ENCODE results near the gene KCNQ1. TPM values are rescaled to one million over a fixed set of nuclear protein-coding genes. Genes with fewer than 3 reads are reported as not detected.

KCNQ1 gene
- total RNA-seq, 4 donors from 2014 or later, result 5.6 to 46.8 (median 24.6) TPM

DNA sequence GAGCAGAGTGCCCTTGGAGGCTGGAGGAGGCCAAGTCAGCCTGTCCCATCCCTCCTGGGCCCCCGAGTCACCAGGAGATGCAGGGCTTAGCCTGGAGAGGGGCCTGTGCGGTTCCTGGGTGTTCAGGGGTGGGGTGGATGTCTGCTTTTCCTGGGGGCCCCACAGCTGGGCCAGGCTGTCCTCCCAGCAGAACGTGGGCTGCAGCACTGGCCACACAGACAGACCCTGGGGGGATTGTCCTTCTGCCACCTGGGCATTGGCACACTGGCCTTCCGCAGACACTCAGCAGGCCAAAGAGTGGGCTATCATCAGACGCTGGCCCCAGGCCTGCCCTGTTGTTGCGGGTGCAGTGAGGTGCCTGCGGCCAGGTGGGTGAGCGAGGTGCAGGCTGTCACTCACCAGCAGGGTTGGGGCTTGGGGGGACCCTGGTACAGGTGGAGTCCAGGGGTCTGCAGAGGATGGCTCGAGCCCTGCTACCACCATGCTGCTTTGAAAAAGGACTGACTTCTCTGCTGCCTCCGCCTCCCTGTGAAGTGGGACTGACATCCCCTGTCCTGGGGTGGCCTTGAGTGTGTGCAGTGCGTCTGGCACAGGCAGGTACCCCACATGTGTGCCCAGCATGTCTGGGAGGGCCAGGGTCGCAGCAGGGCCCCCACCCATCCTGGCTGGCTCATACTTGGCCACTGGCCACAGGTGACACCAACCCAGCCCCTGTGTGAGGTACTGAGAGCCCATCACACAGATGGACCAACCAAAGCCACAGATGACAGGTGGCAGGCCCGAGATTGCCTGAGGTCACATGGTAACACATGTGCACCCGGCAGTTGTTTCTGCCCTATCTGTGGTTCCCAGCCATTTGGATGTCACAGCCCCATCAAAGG is 294.0 kb downstream of the KCNQ1 start:
- Histone ChIP-seq H3K27me3 (no peaks in the 10 kb centered on the region), H3K27ac (no peak overlapping the region), H3K4me1 (peaks cover 0 to 26% (median 14%) of the 10 kb centered on the region in 4 donors), H3K4me3 (no peak overlapping the region), H3K36me3 (no peaks in the 10 kb centered on the region), H3K9me3 (no peaks in the 10 kb centered on the region)
- intact Hi-C loops (cut with DNase I; ENCODE audit: low total_unique reads) (no loop called here), in situ Hi-C loops (cut with MboI; ENCODE audit: low pct_ligation_motif_present in 1 of 4, low pct_unique_long_range_greater_than_20kb in 1 of 4, low sequenced_read_pairs in 3 of 4) (no loop called here)
- TF ChIP-seq POLR2A (IDR thresholded peaks at IDR 0.05) (no peak), POLR2AphosphoS5 (IDR thresholded peaks at IDR 0.05) (no peak), CTCF (IDR thresholded peaks at IDR 0.05) (no peak), EP300 (IDR thresholded peaks at IDR 0.05; ENCODE audit: low read depth) (no peak)
- DNase-seq, result no peak
- WGBS, 2 donors (ENCODE audit: low coverage in 1 of 2), result 83% methylated on average over 12 of the region's 14 CpGs; no CpG with 5 or more reads in 1 of the 2 donors

- Histone ChIP-seq H3K27me3 (no peaks in the 10 kb centered on the region), H3K9me3 (no peaks in the 10 kb centered on the region), H3K27ac (no peak overlapping the region), H3K4me1 (peaks cover 0 to 26% (median 14%) of the 10 kb centered on the region in 4 donors), H3K4me3 (no peak overlapping the region), H3K36me3 (no peaks in the 10 kb centered on the region)
- in situ Hi-C loops (cut with MboI; ENCODE audit: low pct_ligation_motif_present in 1 of 4, low pct_unique_long_range_greater_than_20kb in 1 of 4, low sequenced_read_pairs in 3 of 4) (no loop called here), intact Hi-C loops (cut with DNase I; ENCODE audit: low total_unique reads) (no loop called here)
- 81 to 90% methylated on average over 2 to 18 of the region's 18 CpGs for WGBS, 2 donors (ENCODE audit: low coverage in 1 of 2)
- no peak for DNase-seq
- no peak for TF ChIP-seq EP300 (IDR thresholded peaks at IDR 0.05; ENCODE audit: low read depth)
- TF ChIP-seq POLR2AphosphoS5 (IDR thresholded peaks at IDR 0.05), result no peak
- no peak for TF ChIP-seq POLR2A (IDR thresholded peaks at IDR 0.05)
- TF ChIP-seq CTCF (IDR thresholded peaks at IDR 0.05), result no peak
Measured at GRCh38 chr11:2739531-2740274, 294.9 kb downstream of the KCNQ1 start.

DNA sequence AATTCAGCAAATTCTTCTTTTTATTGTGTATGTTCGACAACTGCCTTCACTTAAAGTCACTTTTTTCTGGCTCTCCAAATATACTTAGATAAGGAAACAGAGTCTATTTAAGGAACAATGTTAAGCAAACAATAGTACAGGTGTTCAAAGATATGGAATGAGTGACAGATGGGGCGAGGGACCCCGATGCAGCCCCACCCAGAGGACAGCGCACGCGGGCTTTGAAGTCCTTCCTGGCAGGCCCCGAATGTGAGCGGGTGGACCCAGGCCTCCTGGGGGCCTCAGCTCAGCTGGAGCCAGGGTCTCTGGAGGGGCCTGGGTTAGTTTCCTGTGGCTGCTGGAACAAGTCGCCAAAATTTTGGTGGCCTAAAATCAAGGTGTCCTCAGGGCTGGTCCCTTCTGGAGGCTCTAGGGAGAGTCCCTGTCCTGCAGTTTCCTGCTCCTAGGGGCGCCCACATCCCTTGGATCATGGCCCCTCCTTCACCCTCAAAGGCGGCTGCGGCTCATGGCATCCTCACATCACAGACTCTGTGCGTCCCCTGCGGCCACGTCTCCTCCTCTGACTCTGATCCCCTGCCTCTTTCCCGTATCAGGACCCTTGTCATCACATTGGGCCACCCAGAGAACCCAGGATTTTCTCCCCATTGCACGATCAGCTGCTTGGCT is 295.6 kb downstream of the KCNQ1 start:
- intact Hi-C loops (cut with DNase I; ENCODE audit: low total_unique reads) (no loop called here), in situ Hi-C loops (cut with MboI; ENCODE audit: low pct_ligation_motif_present in 1 of 4, low pct_unique_long_range_greater_than_20kb in 1 of 4, low sequenced_read_pairs in 3 of 4) (no loop called here)
- 66 to 76% methylated on average over 5 to 17 of the region's 17 CpGs for WGBS, 2 donors (ENCODE audit: low coverage in 1 of 2)
- H3K27ac ChIP-seq, result no peak overlapping the region
- TF ChIP-seq POLR2A (IDR thresholded peaks at IDR 0.05) (no peak), POLR2AphosphoS5 (IDR thresholded peaks at IDR 0.05) (no peak), EP300 (IDR thresholded peaks at IDR 0.05; ENCODE audit: low read depth) (no peak)
- DNase-seq, result no peak
- H3K4me1 ChIP-seq, result peaks cover 0 to 26% (median 14%) of the 10 kb centered on the region in 4 donors
- H3K36me3 ChIP-seq, result no peaks in the 10 kb centered on the region
- no peaks in the 10 kb centered on the region for H3K27me3 ChIP-seq
- no peaks in the 10 kb centered on the region for H3K9me3 ChIP-seq
- no peak overlapping the region for H3K4me3 ChIP-seq

DNA sequence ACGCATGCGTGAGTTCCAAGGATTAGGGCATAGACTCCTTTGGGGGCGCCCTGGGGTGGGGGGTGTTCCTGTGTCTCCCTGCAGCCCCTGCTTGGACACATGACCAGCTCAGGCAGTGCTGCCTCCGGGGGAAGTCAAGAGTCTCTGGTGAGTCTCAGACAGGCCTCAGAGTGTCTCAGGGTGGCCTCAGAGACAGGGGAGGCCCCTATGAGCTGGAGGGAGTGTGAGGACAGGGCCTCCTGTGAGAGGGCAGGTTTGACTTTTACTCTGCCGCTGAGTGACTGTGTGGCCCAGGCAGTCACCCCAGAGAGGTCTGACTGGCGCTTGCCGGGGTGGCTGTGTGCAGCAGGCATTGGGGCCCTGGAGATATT is 296.2 kb downstream of the KCNQ1 start:
- in situ Hi-C loops (cut with MboI; ENCODE audit: low pct_ligation_motif_present in 1 of 4, low pct_unique_long_range_greater_than_20kb in 1 of 4, low sequenced_read_pairs in 3 of 4), result no loop called here
- no peak for DNase-seq
- no peak overlapping the region for H3K4me3 ChIP-seq
- TF ChIP-seq POLR2A (IDR thresholded peaks at IDR 0.05) (no peak), EP300 (IDR thresholded peaks at IDR 0.05; ENCODE audit: low read depth) (no peak), CTCF (IDR thresholded peaks at IDR 0.05) (no peak), POLR2AphosphoS5 (IDR thresholded peaks at IDR 0.05) (no peak)
- no peaks in the 10 kb centered on the region for H3K36me3 ChIP-seq
- no peak overlapping the region for H3K27ac ChIP-seq
- H3K4me1 ChIP-seq, result peaks cover 0 to 26% (median 14%) of the 10 kb centered on the region in 4 donors
- H3K9me3 ChIP-seq, result no peaks in the 10 kb centered on the region
- WGBS, 2 donors (ENCODE audit: low coverage in 1 of 2), result 81% methylated on average over 7 of the region's 7 CpGs; no CpG with 5 or more reads in 1 of the 2 donors
- H3K27me3 ChIP-seq, result no peaks in the 10 kb centered on the region
- intact Hi-C loops (cut with DNase I; ENCODE audit: low total_unique reads), result no loop called here
